ENCODE results near the gene FHOD3.

Gene FHOD3

DNA sequence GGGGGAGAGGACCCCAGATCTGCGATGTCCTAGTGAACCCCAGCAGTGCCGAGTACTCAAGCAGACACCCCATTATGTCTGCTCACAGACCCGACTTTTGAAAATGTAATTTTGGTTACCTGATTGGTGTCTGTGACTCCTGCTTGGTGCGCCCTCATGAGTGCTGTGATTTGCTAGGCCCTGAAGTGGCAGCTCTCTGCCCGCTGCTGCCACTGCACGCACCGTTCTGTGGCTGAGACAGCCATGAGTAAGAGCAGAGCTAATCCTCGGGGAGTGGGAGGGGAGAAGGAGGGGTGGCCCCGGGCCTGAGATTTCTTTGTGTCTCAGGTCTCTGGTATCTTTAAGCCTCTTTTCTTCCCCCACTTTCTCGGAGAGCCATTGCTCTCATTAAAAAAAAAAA is 18.2 kb downstream of the FHOD3 start:
- H3K27me3 ChIP-seq (ENCODE audit: insufficient read depth, low read length, poor library complexity): no peaks in the 10 kb centered on the region
- no peak overlapping the region for H3K4me2 ChIP-seq (ENCODE audit: low read length)
- no CpG with 5 or more reads among the region's 10 CpGs for WGBS (ENCODE audit: extremely low coverage, insufficient coverage, low lambda C conversion rate)
- no peak overlapping the region for H4K5ac ChIP-seq (ENCODE audit: low read length)
- no peak overlapping the region for H4K8ac ChIP-seq (ENCODE audit: low read depth, low read length)
- no peak overlapping the region for H3K9ac ChIP-seq (ENCODE audit: low read length)
- DNase-seq: no peak
- H2AK5ac ChIP-seq (ENCODE audit: low read length): no peak overlapping the region
- H3K56ac ChIP-seq (ENCODE audit: low read length): no peak overlapping the region
- H2BK120ac ChIP-seq (ENCODE audit: low read depth, low read length): no peak overlapping the region
- no peaks in the 10 kb centered on the region for H3K4me1 ChIP-seq (ENCODE audit: control insufficient read depth, low read depth, low read length)
- H3K36me3 ChIP-seq (ENCODE audit: control insufficient read depth, insufficient read depth, low read length): no peaks in the 10 kb centered on the region
- no peak overlapping the region for H3K27ac ChIP-seq (ENCODE audit: low read depth, low read length)
- H2BK15ac ChIP-seq (replicated peaks; ENCODE audit: low read depth): no peak overlapping the region
- H3K79me2 ChIP-seq (ENCODE audit: control insufficient read depth, insufficient read depth, low read length): no peaks in the 10 kb centered on the region
- no peak overlapping the region for H3K4ac ChIP-seq (ENCODE audit: low read depth, low read length)
- no peak overlapping the region for H3K4me3 ChIP-seq (ENCODE audit: low read length)
- no peak overlapping the region for H3K18ac ChIP-seq (ENCODE audit: low read length)
- H2BK5ac ChIP-seq (ENCODE audit: low read length): no peak overlapping the region
- no peak overlapping the region for H3K23ac ChIP-seq (ENCODE audit: low read length)
- no peaks in the 10 kb centered on the region for H3K79me1 ChIP-seq (ENCODE audit: low read length)

DNA sequence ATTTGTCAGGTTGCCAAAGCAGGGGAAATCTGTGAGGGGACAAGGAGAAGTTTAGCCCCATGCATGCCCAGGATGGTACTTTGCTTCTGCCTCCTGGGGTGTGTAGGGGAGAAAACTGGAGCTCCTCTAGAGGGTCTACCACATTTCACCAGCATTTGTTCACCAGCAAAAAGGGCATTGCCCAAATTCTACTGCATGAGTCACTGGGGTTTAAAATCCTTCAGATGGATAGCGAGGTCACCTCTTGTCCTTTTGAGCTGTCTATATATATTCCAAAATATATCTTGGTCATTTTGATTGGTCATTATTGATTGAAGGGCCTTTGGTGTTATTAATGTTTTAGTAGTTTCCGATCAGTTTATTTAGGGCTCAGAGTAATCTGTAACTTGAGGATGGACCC is 18.7 kb downstream of the FHOD3 start:
- Histone ChIP-seq H2BK120ac (ENCODE audit: low read depth, low read length) (no peak overlapping the region), H4K5ac (ENCODE audit: low read length) (no peak overlapping the region), H3K4me3 (ENCODE audit: low read length) (no peak overlapping the region), H3K18ac (ENCODE audit: low read length) (no peak overlapping the region), H3K9ac (ENCODE audit: low read length) (no peak overlapping the region), H3K4ac (ENCODE audit: low read depth, low read length) (no peak overlapping the region), H3K79me1 (ENCODE audit: low read length) (no peaks in the 10 kb centered on the region), H2AK5ac (ENCODE audit: low read length) (no peak overlapping the region), H4K8ac (ENCODE audit: low read depth, low read length) (no peak overlapping the region), H3K56ac (ENCODE audit: low read length) (no peak overlapping the region), H2BK15ac (replicated peaks; ENCODE audit: low read depth) (no peak overlapping the region), H2BK5ac (ENCODE audit: low read length) (no peak overlapping the region), H3K36me3 (ENCODE audit: control insufficient read depth, insufficient read depth, low read length) (no peaks in the 10 kb centered on the region), H3K27ac (ENCODE audit: low read depth, low read length) (no peak overlapping the region), H3K4me1 (ENCODE audit: control insufficient read depth, low read depth, low read length) (no peaks in the 10 kb centered on the region), H3K23ac (ENCODE audit: low read length) (no peak overlapping the region), H3K4me2 (ENCODE audit: low read length) (no peak overlapping the region), H3K27me3 (ENCODE audit: insufficient read depth, low read length, poor library complexity) (no peaks in the 10 kb centered on the region), H3K79me2 (ENCODE audit: control insufficient read depth, insufficient read depth, low read length) (no peaks in the 10 kb centered on the region)
- WGBS (ENCODE audit: extremely low coverage, insufficient coverage, low lambda C conversion rate): no CpG with 5 or more reads among the region's 2 CpGs
- DNase-seq: no peak

- H3K4me2 ChIP-seq (ENCODE audit: low read length): no peak overlapping the region
- H3K79me1 ChIP-seq (ENCODE audit: low read length): no peaks in the 10 kb centered on the region
- H3K36me3 ChIP-seq (ENCODE audit: control insufficient read depth, insufficient read depth, low read length): no peaks in the 10 kb centered on the region
- no peak overlapping the region for H2AK5ac ChIP-seq (ENCODE audit: low read length)
- H3K4me1 ChIP-seq (ENCODE audit: control insufficient read depth, low read depth, low read length): no peaks in the 10 kb centered on the region
- no peak overlapping the region for H3K4me3 ChIP-seq (ENCODE audit: low read length)
- no peak overlapping the region for H3K27ac ChIP-seq (ENCODE audit: low read depth, low read length)
- H3K9ac ChIP-seq (ENCODE audit: low read length): no peak overlapping the region
- H3K18ac ChIP-seq (ENCODE audit: low read length): no peak overlapping the region
- no peak overlapping the region for H3K4ac ChIP-seq (ENCODE audit: low read depth, low read length)
- H2BK5ac ChIP-seq (ENCODE audit: low read length): no peak overlapping the region
- no peak overlapping the region for H3K23ac ChIP-seq (ENCODE audit: low read length)
- no peak overlapping the region for H4K8ac ChIP-seq (ENCODE audit: low read depth, low read length)
- H4K5ac ChIP-seq (ENCODE audit: low read length): no peak overlapping the region
- no peak overlapping the region for H2BK15ac ChIP-seq (replicated peaks; ENCODE audit: low read depth)
- H3K27me3 ChIP-seq (ENCODE audit: insufficient read depth, low read length, poor library complexity): no peaks in the 10 kb centered on the region
- no peak overlapping the region for H3K56ac ChIP-seq (ENCODE audit: low read length)
- WGBS (ENCODE audit: extremely low coverage, insufficient coverage, low lambda C conversion rate): no CpG with 5 or more reads among the region's 10 CpGs
- no peak overlapping the region for H2BK120ac ChIP-seq (ENCODE audit: low read depth, low read length)
- no peak for DNase-seq
- no peaks in the 10 kb centered on the region for H3K79me2 ChIP-seq (ENCODE audit: control insufficient read depth, insufficient read depth, low read length)
These were observed 24.3 kb downstream of the FHOD3 start for GRCh38 chr18:36321658-36322407.

- H3K4me2 ChIP-seq (ENCODE audit: low read length): no peak overlapping the region
- no peak overlapping the region for H3K18ac ChIP-seq (ENCODE audit: low read length)
- H3K36me3 ChIP-seq (ENCODE audit: control insufficient read depth, insufficient read depth, low read length): no peaks in the 10 kb centered on the region
- no peaks in the 10 kb centered on the region for H3K79me1 ChIP-seq (ENCODE audit: low read length)
- H3K56ac ChIP-seq (ENCODE audit: low read length): no peak overlapping the region
- H4K8ac ChIP-seq (ENCODE audit: low read depth, low read length): no peak overlapping the region
- no peak overlapping the region for H3K9ac ChIP-seq (ENCODE audit: low read length)
- WGBS (ENCODE audit: extremely low coverage, insufficient coverage, low lambda C conversion rate): no CpG with 5 or more reads among the region's 1 CpG
- H2BK15ac ChIP-seq (replicated peaks; ENCODE audit: low read depth): no peak overlapping the region
- H2BK5ac ChIP-seq (ENCODE audit: low read length): no peak overlapping the region
- no peak overlapping the region for H3K23ac ChIP-seq (ENCODE audit: low read length)
- H3K4me1 ChIP-seq (ENCODE audit: control insufficient read depth, low read depth, low read length): no peaks in the 10 kb centered on the region
- no peak overlapping the region for H3K4me3 ChIP-seq (ENCODE audit: low read length)
- no peaks in the 10 kb centered on the region for H3K27me3 ChIP-seq (ENCODE audit: insufficient read depth, low read length, poor library complexity)
- H3K79me2 ChIP-seq (ENCODE audit: control insufficient read depth, insufficient read depth, low read length): no peaks in the 10 kb centered on the region
- H4K5ac ChIP-seq (ENCODE audit: low read length): no peak overlapping the region
- no peak overlapping the region for H3K27ac ChIP-seq (ENCODE audit: low read depth, low read length)
- no peak for DNase-seq
- H2AK5ac ChIP-seq (ENCODE audit: low read length): no peak overlapping the region
- no peak overlapping the region for H2BK120ac ChIP-seq (ENCODE audit: low read depth, low read length)
- H3K4ac ChIP-seq (ENCODE audit: low read depth, low read length): no peak overlapping the region
These were observed 24.9 kb downstream of the FHOD3 start for GRCh38 chr18:36322408-36322728.

DNA sequence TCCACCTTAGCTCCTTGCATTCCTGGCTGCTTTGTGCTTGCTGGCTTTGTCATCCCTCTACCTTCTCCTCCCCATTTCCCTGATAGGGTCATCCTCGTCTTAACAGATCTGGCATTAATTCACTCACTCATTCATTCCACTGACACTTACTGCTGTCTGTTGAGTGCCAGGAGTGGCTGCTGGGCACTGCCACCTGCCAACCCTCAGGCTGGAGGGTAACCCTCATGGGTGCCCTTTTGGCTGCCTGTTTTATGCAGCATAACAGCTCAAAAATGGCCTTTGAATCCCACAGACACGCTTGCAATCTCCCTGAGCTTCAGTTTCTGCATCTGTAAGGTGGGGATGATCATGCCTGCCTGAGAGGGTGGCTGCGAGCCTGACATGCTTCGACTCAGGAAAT is 25.2 kb downstream of the FHOD3 start:
- Histone ChIP-seq H3K23ac (ENCODE audit: low read length) (no peak overlapping the region), H3K9ac (ENCODE audit: low read length) (no peak overlapping the region), H2AK5ac (ENCODE audit: low read length) (no peak overlapping the region), H3K4me1 (ENCODE audit: control insufficient read depth, low read depth, low read length) (no peaks in the 10 kb centered on the region), H2BK15ac (replicated peaks; ENCODE audit: low read depth) (no peak overlapping the region), H4K8ac (ENCODE audit: low read depth, low read length) (no peak overlapping the region), H4K5ac (ENCODE audit: low read length) (no peak overlapping the region), H3K27me3 (ENCODE audit: insufficient read depth, low read length, poor library complexity) (no peaks in the 10 kb centered on the region), H3K18ac (ENCODE audit: low read length) (no peak overlapping the region), H3K79me2 (ENCODE audit: control insufficient read depth, insufficient read depth, low read length) (no peaks in the 10 kb centered on the region), H2BK120ac (ENCODE audit: low read depth, low read length) (no peak overlapping the region), H3K36me3 (ENCODE audit: control insufficient read depth, insufficient read depth, low read length) (no peaks in the 10 kb centered on the region), H3K4me3 (ENCODE audit: low read length) (no peak overlapping the region), H2BK5ac (ENCODE audit: low read length) (no peak overlapping the region), H3K4me2 (ENCODE audit: low read length) (no peak overlapping the region), H3K4ac (ENCODE audit: low read depth, low read length) (no peak overlapping the region), H3K79me1 (ENCODE audit: low read length) (no peaks in the 10 kb centered on the region), H3K56ac (ENCODE audit: low read length) (no peak overlapping the region), H3K27ac (ENCODE audit: low read depth, low read length) (no peak overlapping the region)
- no peak for DNase-seq
- no CpG with 5 or more reads among the region's 4 CpGs for WGBS (ENCODE audit: extremely low coverage, insufficient coverage, low lambda C conversion rate)

DNA sequence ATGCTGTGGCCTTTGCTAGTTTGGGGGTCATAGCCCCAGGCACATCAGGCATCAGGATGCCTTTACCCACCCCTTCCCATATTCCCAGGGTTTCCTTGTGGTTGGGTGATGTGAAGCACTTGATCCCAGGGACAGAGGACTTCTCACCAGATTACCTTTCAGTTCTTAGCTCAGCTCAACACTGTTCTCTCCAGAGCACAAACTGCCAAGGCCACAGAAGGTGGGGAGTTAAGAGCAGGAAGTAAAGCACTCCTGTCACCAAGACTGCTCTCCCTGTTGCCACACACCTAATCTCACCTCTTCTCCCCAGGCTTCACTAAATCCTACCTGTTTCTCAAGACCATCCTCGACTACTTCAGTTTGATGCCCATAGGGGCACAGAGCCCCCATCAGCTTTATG is 25.9 kb downstream of the FHOD3 start:
- Histone ChIP-seq H3K27me3 (ENCODE audit: insufficient read depth, low read length, poor library complexity) (no peaks in the 10 kb centered on the region), H3K36me3 (ENCODE audit: control insufficient read depth, insufficient read depth, low read length) (no peaks in the 10 kb centered on the region), H2BK120ac (ENCODE audit: low read depth, low read length) (no peak overlapping the region), H3K4me3 (ENCODE audit: low read length) (no peak overlapping the region), H3K4me1 (ENCODE audit: control insufficient read depth, low read depth, low read length) (no peaks in the 10 kb centered on the region), H2BK5ac (ENCODE audit: low read length) (no peak overlapping the region), H3K9ac (ENCODE audit: low read length) (no peak overlapping the region), H3K79me2 (ENCODE audit: control insufficient read depth, insufficient read depth, low read length) (no peaks in the 10 kb centered on the region), H2BK15ac (replicated peaks; ENCODE audit: low read depth) (no peak overlapping the region), H4K8ac (ENCODE audit: low read depth, low read length) (no peak overlapping the region), H3K18ac (ENCODE audit: low read length) (no peak overlapping the region), H3K4me2 (ENCODE audit: low read length) (no peak overlapping the region), H3K56ac (ENCODE audit: low read length) (no peak overlapping the region), H3K4ac (ENCODE audit: low read depth, low read length) (no peak overlapping the region), H3K27ac (ENCODE audit: low read depth, low read length) (no peak overlapping the region), H3K23ac (ENCODE audit: low read length) (no peak overlapping the region), H3K79me1 (ENCODE audit: low read length) (no peaks in the 10 kb centered on the region), H2AK5ac (ENCODE audit: low read length) (no peak overlapping the region), H4K5ac (ENCODE audit: low read length) (no peak overlapping the region)
- no peak for DNase-seq
- whole genome bisulfite sequencing (ENCODE audit: extremely low coverage, insufficient coverage, low lambda C conversion rate): no CpG with 5 or more reads among the region's 1 CpG
